ENCODE data around the gene HMGB2.

HMGB2 gene

DNA sequence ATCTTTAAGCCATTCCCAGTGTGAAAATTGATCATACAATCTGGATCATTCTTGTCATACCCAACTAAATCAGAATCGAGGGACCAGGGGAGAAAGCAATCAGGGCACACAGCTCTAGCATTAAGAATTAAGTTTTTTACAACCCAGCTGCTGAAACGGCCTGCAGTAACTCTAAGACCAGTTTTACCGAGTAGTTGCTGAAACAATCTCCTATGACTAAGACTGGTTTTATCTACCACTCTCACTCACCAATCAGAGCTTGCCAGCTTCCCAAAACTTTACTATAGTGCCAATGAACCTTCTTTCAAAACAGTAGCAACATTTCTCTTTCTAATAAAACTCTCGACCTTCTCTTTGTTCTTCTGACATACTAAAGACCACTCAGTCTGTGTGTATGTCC, 33.8 kb upstream of the HMGB2 start:
- Histone ChIP-seq H3K4me3 (replicated peaks; ENCODE audit: insufficient read depth, low read length) (no peak overlapping the region), H3K27ac (replicated peaks) (no peak overlapping the region), H3K27me3 (ENCODE audit: insufficient read depth, poor library complexity, severe bottlenecking) (no peaks in the 10 kb centered on the region)
- TF ChIP-seq POLR2AphosphoS5 (IDR thresholded peaks at IDR 0.05; ENCODE audit: low read depth) (no peak), CTCF (IDR thresholded peaks at IDR 0.05; ENCODE audit: insufficient read depth, low read length) (no peak), GABPA (IDR thresholded peaks at IDR 0.05; ENCODE audit: low read depth) (no peak), SPI1 (IDR thresholded peaks at IDR 0.05; ENCODE audit: borderline replicate concordance, low read depth) (no peak)
- TF ChIP-seq, protein P1, sequence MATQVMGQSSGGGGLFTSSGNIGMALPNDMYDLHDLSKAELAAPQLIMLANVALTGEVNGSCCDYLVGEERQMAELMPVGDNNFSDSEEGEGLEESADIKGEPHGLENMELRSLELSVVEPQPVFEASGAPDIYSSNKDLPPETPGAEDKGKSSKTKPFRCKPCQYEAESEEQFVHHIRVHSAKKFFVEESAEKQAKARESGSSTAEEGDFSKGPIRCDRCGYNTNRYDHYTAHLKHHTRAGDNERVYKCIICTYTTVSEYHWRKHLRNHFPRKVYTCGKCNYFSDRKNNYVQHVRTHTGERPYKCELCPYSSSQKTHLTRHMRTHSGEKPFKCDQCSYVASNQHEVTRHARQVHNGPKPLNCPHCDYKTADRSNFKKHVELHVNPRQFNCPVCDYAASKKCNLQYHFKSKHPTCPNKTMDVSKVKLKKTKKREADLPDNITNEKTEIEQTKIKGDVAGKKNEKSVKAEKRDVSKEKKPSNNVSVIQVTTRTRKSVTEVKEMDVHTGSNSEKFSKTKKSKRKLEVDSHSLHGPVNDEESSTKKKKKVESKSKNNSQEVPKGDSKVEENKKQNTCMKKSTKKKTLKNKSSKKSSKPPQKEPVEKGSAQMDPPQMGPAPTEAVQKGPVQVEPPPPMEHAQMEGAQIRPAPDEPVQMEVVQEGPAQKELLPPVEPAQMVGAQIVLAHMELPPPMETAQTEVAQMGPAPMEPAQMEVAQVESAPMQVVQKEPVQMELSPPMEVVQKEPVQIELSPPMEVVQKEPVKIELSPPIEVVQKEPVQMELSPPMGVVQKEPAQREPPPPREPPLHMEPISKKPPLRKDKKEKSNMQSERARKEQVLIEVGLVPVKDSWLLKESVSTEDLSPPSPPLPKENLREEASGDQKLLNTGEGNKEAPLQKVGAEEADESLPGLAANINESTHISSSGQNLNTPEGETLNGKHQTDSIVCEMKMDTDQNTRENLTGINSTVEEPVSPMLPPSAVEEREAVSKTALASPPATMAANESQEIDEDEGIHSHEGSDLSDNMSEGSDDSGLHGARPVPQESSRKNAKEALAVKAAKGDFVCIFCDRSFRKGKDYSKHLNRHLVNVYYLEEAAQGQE (IDR thresholded peaks at IDR 0.05; ENCODE audit: insufficient replicate concordance, low read depth) = no peak
- DNase-seq (ENCODE audit: low read depth in 1 of 2, low spot score in 1 of 2) = no peak

DNA sequence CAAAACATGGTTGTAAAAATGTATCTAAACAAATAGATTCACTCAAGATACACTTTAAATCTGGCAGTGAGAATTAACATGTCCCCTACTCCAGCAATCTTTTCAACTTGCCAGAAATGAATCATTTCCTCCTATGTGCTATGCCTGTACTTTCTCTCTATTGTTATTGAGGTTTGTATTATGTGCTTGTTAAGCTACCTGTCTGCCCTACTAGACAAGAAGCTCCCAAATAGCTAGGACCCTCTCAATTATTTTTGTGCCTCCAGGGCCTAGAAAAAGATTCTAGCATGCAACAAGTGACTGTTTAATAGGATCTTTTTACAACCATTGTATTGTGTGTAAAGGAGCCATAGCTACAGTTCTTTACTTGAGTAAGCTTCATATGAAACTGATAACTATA, 33.1 kb upstream of the HMGB2 start:
- no peak for DNase-seq (ENCODE audit: low read depth in 1 of 2, low spot score in 1 of 2)
- TF ChIP-seq, protein P1 (IDR thresholded peaks at IDR 0.05; ENCODE audit: insufficient replicate concordance, low read depth) = no peak
- Histone ChIP-seq H3K27ac (replicated peaks) (no peak overlapping the region), H3K4me3 (replicated peaks; ENCODE audit: insufficient read depth, low read length) (no peak overlapping the region), H3K27me3 (ENCODE audit: insufficient read depth, poor library complexity, severe bottlenecking) (no peaks in the 10 kb centered on the region)

- DNase-seq (ENCODE audit: low read depth in 1 of 2, low spot score in 1 of 2) = peak in 1 of 2 experiments; percentile 12
- TF ChIP-seq SPI1 (IDR thresholded peaks at IDR 0.05; ENCODE audit: borderline replicate concordance, low read depth) (no peak), GABPA (IDR thresholded peaks at IDR 0.05; ENCODE audit: low read depth) (no peak), POLR2AphosphoS5 (IDR thresholded peaks at IDR 0.05; ENCODE audit: low read depth) (no peak), CTCF (IDR thresholded peaks at IDR 0.05; ENCODE audit: insufficient read depth, low read length) (no peak)
- TF ChIP-seq, protein P1 (IDR thresholded peaks at IDR 0.05; ENCODE audit: insufficient replicate concordance, low read depth) = no peak
- no peak overlapping the region for H3K27ac ChIP-seq (replicated peaks)
- H3K4me3 ChIP-seq (replicated peaks; ENCODE audit: insufficient read depth, low read length) = no peak overlapping the region
- no peaks in the 10 kb centered on the region for H3K27me3 ChIP-seq (ENCODE audit: insufficient read depth, poor library complexity, severe bottlenecking)
Observed at GRCh38 chr4:173365359-173365996, 31.3 kb upstream of the HMGB2 start.
